Measurements from ENCODE around the gene HARBI1. TPM values are rescaled to one million over a fixed set of nuclear protein-coding genes. Genes with fewer than 3 reads are reported as not detected.

Gene HARBI1
- total and polyA plus RNA-seq, 10 donors: 1.4 to 5.6 (median 3.9) TPM

GRCh38 chr11:46597609-46598219 is 19.3 kb downstream of the HARBI1 start:
- no peak overlapping the region for H3K27ac ChIP-seq
- no peak for DNase-seq
- H3K4me1 ChIP-seq: peaks cover 8 to 19% (median 15%) of the 10 kb centered on the region in 6 donors
- H3K27me3 ChIP-seq (replicated peaks in 1 of 7): no peaks in the 10 kb centered on the region
- no peak overlapping the region for H3K4me3 ChIP-seq
- 76 to 90% (median 88%) methylated on average over 6 of the region's 6 CpGs for WGBS, 5 donors
- H3K9me3 ChIP-seq: no peaks in the 10 kb centered on the region
- peaks cover 0 to 10% (median 0%) of the 10 kb centered on the region in 6 donors for H3K36me3 ChIP-seq
- intact Hi-C loops (cut with DNase I; ENCODE audit: low total_unique reads): loop anchor here (10.0 kb wide), 1 partner anchor 213 kb away; the partner anchor contains the start of gene MDK
- no peak for TF ChIP-seq POLR2A (IDR thresholded peaks at IDR 0.05)
- TF ChIP-seq CTCF (IDR thresholded peaks at IDR 0.05 in 8 of 11, conservative IDR thresholded peaks at IDR 0.05 in 3 of 11): no peak
- no peak for TF ChIP-seq POLR2AphosphoS5 (IDR thresholded peaks at IDR 0.05)

- Histone ChIP-seq H3K4me3 (no peak overlapping the region), H3K27ac (no peak overlapping the region), H3K27me3 (replicated peaks in 1 of 7) (no peaks in the 10 kb centered on the region), H3K36me3 (peaks cover 0 to 5% (median 0%) of the 10 kb centered on the region in 6 donors), H3K4me1 (peaks cover 14 to 25% (median 20%) of the 10 kb centered on the region in 6 donors), H3K9me3 (no peaks in the 10 kb centered on the region)
- intact Hi-C loops (cut with DNase I; ENCODE audit: low total_unique reads): loop anchor here (10.0 kb wide), 1 partner anchor 212 kb away; the partner anchor contains the start of gene MDK
- TF ChIP-seq POLR2AphosphoS5 (IDR thresholded peaks at IDR 0.05): no peak
- no peak for TF ChIP-seq POLR2A (IDR thresholded peaks at IDR 0.05)
- TF ChIP-seq CTCF (IDR thresholded peaks at IDR 0.05 in 8 of 11, conservative IDR thresholded peaks at IDR 0.05 in 3 of 11): no peak
- WGBS, 5 donors: 91 to 100% (median 100%) methylated on average over 1 of the region's 1 CpG
- no peak for DNase-seq
Observed at GRCh38 chr11:46597155-46597554, 19.9 kb downstream of the HARBI1 start.

GRCh38 chr11:46594785-46595184 is 22.2 kb downstream of the HARBI1 start:
- intact Hi-C loops (cut with DNase I; ENCODE audit: low total_unique reads): loop anchor here (10.0 kb wide), 1 partner anchor 210 kb away; the partner anchor contains the start of gene MDK
- TF ChIP-seq CTCF (IDR thresholded peaks at IDR 0.05 in 8 of 11, conservative IDR thresholded peaks at IDR 0.05 in 3 of 11): no peak
- TF ChIP-seq POLR2A (IDR thresholded peaks at IDR 0.05): no peak
- no peak for TF ChIP-seq POLR2AphosphoS5 (IDR thresholded peaks at IDR 0.05)
- no peaks in the 10 kb centered on the region for H3K9me3 ChIP-seq
- H3K4me1 ChIP-seq: peaks cover 25 to 49% (median 44%) of the 10 kb centered on the region in 6 donors
- peak overlapping the region in 7 of 8 donors; percentile 59 to 91 (median 87) for H3K27ac ChIP-seq
- no peaks in the 10 kb centered on the region for H3K36me3 ChIP-seq
- no peaks in the 10 kb centered on the region for H3K27me3 ChIP-seq (replicated peaks in 1 of 7)
- peak overlapping the region in 1 of 8 donors; percentile 95 for H3K4me3 ChIP-seq
- DNase-seq: no peak
- 90 to 95% (median 93%) methylated on average over 10 of the region's 10 CpGs for WGBS, 5 donors

GRCh38 chr11:46594374-46594700 is 22.7 kb downstream of the HARBI1 start:
- 32 to 44% (median 38%) methylated on average over 3 of the region's 3 CpGs for WGBS, 5 donors
- Histone ChIP-seq H3K27me3 (replicated peaks in 1 of 7) (no peaks in the 10 kb centered on the region), H3K4me3 (peak overlapping the region; percentile 81 to 96 (median 92)), H3K9me3 (no peaks in the 10 kb centered on the region), H3K36me3 (no peaks in the 10 kb centered on the region), H3K27ac (peak overlapping the region; percentile 59 to 91 (median 85)), H3K4me1 (peaks cover 25 to 53% (median 48%) of the 10 kb centered on the region in 6 donors)
- no peak for TF ChIP-seq POLR2AphosphoS5 (IDR thresholded peaks at IDR 0.05)
- TF ChIP-seq POLR2A (IDR thresholded peaks at IDR 0.05): no peak
- no peak for TF ChIP-seq CTCF (IDR thresholded peaks at IDR 0.05 in 8 of 11, conservative IDR thresholded peaks at IDR 0.05 in 3 of 11)
- intact Hi-C loops (cut with DNase I; ENCODE audit: low total_unique reads): loop anchor here (10.0 kb wide), 1 partner anchor 210 kb away; the partner anchor contains the start of gene MDK
- DNase-seq: no peak

All from spleen (tissue), 11 donors.